NCI-H187 treated with DMSO at 0.1 percent for 48 hours (cell line): ENCODE results near the gene NT5E.

Source experiments
- DNase-seq: peaks from one replicate; lab custom pipeline; 2025; lab: John Stamatoyannopoulos, UW

NT5E gene

DNA sequence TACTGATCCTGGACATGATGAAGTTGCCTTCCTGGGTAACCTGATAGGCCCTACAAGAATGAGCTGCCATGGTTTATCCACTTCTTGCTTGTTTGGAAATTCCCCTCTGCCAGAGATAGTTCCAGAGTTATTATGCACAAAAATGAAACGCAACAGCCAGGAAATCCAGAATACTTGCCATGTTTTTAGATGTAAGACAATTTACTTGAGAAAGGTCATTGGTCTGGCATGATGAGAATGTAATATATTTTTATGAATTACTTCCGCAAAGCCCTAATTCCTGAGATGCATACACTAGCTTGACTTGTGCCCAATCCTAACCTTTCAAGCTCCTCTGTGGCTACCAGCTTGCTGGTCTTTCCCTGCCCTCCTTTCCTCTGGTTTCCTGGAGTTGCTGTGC is 27.9 kb upstream of the NT5E start:
- no peak for DNase-seq

DNA sequence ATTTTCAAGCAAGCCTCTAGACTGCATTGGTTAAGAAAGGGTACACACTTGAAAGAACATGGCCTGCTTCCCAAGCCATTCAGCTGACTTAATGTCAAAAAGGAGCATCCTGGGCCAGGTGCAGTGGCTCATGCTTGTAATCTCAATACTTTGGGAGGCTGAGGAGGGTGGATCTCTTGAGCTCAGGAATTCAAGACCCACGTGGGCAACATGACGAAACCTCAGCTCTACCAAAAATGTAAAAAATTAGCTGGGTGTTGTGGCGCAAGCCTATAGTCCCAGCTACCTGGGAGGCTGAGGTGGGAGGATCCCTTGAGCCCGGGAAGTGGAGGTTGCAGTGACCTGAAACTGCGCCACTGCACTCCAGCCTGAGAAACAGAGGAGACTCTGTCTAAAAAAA is 26.9 kb upstream of the NT5E start:
- no peak for DNase-seq

GRCh38 chr6:85424981-85425380 is 24.9 kb upstream of the NT5E start:
- no peak for DNase-seq

DNA sequence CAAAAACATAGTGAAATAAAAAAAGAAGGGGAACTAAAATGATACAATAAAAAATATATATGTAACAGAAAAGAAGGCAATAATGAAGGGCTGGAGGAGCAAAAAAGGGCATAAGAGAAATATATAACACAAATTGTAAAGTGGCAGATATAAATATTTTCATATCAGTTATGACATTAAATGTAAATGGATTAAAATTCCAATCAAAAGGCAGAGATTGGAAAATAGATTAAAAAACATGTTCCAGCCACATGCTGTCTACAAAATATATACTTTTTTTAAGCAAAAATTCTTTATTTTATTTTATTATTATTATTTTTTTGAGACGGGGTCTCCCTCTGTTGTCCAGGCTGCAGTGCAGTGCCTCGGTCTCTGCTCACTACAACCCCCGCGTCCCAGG is 23.9 kb upstream of the NT5E start:
- no peak for DNase-seq

DNA sequence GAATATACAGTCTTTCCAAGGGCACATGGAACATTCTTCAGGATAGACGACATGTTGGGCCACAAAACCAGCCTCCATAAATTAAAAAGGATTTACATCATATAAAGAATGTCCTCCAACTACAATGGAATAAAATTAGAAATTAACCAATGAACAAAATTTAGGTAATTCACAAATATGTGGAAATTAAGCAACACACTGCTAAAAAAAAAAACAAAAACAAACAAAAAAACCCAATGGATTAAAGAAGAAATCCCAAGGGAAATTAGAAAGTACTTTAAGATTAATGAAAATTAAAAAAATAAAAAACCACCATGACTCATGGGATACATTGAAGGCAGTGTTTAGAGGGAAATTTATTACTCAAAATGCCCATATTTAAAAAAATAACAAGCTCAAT is 21.4 kb upstream of the NT5E start:
- DNase-seq: no peak

GRCh38 chr6:85429346-85429745 is 20.5 kb upstream of the NT5E start:
- DNase-seq: no peak

DNA sequence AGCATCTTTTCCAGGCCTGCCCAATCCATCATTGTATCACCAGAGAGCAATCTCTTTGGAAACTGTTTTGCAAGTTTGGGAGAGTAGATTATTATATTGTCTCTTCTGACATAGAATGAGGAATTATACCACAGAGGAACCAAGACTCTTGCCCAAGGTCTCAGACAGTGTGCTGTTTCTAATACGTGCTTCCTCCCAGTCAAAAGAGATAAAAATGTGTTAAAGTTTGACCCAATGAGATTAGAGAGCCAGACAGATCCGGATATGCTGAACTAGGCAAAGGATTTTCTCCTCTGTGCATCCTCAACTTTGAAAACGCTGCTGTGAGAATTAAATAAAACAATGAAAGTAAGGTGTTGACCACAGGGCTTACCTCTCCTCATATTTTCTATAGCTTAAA is 18.6 kb upstream of the NT5E start:
- no peak for DNase-seq

GRCh38 chr6:85432554-85432953 is 17.3 kb upstream of the NT5E start:
- no peak for DNase-seq

- DNase-seq: no peak
Measured at GRCh38 chr6:85435851-85436250, 14.0 kb upstream of the NT5E start.

GRCh38 chr6:85436411-85436810 is 13.5 kb upstream of the NT5E start:
- no peak for DNase-seq

GRCh38 chr6:85436939-85437495 is 12.9 kb upstream of the NT5E start:
- no peak for DNase-seq

DNA sequence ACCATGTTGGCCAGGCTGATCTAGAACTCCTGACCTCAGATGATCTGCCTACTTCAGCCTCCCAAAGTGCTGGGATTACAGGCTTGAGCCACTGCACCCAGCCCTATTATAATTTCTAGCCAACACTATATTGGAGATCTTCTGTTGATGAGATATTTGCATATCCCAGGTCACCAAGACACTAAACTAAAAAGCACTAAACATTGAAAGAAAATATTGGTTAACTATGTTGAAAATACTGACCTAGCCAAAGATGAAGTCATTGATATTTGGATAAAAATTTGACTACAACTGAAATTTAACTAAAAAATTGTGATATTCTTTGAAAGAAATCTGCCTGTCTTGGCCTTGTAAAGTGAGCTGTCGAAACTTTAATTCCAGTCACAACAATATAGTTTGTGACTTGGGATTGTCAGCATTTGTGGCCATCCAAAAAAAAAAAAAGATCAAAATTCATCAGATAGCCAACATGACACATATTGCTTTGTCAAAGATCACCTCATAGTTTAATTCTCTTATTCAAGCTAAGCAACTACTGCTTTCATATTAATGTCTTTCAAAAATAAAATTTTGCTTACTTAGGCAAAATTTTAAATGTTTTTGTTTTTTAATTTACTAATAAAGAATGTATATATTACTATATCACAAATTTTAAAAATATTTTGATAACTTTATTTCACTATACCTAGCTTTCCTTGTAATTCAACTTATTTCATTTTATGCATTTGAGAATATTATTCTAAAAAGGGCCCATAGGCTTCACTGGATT is 6.3 kb upstream of the NT5E start:
- DNase-seq: no peak

DNA sequence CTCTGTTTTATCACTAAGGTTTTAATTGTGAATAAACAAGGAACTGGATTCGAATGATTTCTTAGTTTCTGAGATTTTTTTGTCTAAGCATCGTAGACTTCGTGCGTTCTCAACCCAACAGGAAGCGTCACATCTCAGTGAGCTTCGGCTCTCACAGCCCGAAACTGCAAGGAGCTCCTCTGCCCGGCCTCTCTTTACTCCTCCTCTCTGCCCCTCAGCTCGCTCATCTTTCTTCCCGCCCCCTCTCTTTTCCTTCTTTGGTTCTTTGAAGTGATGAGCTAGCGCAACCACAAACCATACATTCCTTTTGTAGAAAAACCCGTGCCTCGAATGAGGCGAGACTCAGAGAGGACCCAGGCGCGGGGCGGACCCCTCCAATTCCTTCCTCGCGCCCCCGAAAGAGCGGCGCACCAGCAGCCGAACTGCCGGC is 480 bp upstream of the NT5E start:
- no peak for DNase-seq

DNA sequence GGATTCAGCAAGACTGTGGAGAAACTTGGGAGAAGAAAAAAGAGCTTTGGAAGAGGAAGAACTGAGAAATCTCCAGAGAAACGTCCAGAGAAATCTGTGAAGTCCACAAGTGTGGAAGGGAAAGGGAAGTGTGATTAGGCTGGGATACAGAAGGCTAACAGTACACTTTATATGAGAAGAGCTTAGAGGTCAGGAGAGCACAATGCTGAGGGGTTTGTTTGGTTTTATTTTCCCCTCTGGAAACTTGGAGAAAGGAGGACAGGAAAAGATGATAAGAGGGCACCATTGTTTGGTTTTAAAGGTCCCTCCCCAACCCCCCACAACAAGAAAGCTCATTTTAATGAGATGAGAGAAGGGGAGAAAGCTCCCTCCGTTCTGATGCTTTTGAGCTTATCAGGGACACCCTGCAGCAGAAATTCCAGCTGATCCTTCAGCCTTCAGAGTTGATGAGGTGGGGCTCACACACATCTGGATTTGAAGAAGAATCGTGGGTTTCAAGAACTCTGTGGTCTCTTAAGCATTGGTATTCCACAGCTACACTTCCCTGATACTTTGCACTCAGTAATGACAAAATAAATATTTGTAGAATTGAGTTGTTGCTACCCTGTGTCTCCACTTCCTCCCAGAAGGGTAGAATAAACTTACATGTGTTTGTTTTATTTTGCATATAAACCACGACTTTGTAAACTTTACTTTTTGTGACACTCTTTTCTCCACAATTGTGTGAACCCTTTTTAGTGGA is 1.9 kb downstream of the NT5E start:
- DNase-seq: no peak

- DNase-seq: no peak
Measured at GRCh38 chr6:85452441-85452881, 2.6 kb downstream of the NT5E start.

- no peak for DNase-seq
Measured at GRCh38 chr6:85453052-85453451, 3.2 kb downstream of the NT5E start.

- DNase-seq: no peak
Measured at GRCh38 chr6:85453490-85453889, 3.6 kb downstream of the NT5E start.

DNA sequence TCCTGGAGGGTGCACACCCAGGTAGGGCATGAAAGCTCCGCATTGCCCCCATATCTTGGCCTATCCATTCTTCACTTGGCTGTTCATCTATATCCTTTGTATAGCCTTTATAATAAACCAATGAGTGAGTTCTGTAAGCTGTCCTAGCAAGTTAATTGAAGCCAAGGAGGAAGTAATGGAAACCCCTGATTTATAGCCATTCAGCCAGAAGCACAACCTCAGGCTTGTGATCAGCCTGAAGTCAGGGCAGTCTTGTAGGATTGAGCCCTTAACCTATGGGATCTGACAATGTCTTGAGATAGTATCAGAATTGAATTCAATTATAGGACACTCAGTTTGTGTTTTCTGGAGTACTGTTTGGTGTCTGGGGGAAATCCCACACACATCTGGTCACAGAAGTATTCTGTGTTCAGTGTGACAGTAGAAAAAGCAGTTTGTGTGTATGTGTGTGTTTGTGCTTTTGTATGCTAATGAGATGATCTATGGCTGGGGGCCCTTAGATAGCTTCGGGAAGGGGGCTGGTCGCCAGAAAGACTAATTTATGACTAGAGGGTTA is 5.7 kb downstream of the NT5E start:
- DNase-seq: no peak

DNA sequence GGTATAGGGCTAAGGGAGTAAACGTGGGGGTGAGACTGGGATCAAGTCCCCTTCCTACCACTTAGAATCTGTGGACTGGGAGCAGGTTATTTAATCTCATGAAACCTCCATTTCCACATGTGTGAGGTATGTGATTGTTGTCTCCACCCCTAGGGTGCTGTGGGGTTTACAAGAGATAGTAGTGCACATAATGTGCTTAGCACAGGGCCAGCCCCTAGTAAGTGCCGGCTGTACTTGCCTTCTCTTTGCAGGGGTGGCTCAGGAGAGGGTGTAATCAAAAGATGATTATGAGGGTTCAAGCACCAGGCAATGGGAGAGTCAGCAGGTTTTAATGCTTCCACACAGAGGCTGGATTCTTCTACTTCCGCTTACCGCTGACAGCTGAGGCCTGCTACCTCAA is 6.9 kb downstream of the NT5E start:
- DNase-seq: no peak

DNA sequence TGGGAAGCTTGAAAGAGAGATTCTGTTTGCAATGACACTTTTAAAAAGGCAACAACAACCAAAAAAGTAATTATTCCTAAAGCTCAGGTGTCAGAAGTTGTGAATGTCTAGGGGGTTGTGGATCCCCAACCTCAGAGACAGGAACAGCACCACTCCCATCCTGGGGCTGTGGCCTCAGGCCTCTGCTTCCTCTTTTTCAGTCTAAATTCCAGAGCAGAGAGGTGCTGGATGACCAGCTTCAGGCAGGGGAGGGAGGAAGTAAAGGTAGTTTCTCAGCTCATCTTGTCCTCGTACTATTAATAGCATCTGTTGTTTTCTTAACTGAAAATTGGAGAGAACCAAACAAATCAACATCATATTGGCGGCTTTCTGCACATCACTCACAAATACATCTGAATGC is 8.3 kb downstream of the NT5E start:
- DNase-seq: no peak

- no peak for DNase-seq
Measured at GRCh38 chr6:85458782-85459181, 8.9 kb downstream of the NT5E start.

GRCh38 chr6:85459224-85459901 is 9.5 kb downstream of the NT5E start:
- no peak for DNase-seq
